Fibroblast of peridontal ligament (primary cell): Measurements from ENCODE around the gene OR7C2.
"Not testable (repeated sequence)": the region's sequence is repeated elsewhere in the genome, so short reads cannot be mapped to it uniquely, and the experiment has no call there.

Experiments used
- DNase-seq: peaks from one replicate; pipeline ENCODE4 v3.0.0-alpha.2; 2010; ENCODE audit errors: extremely low read depth

The OR7C2 gene

DNA sequence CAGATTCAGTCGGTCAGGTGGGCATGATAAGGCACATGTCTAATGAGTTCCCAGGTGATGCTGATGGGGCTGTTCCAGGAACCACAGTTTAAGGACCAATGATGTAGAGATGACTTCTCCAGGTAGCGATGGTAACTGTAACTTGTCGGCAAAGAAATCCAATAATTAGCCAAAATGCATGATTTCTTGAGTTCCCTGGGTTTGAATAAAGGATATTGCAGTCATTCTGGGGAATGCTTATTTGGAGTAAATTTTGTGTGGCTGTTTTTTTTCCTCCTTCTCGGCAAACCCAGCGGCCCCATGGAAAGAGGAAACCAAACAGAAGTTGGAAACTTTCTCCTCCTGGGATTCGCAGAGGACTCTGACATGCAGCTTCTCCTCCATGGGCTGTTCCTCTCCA, at the start of gene OR7C2:
Gene OR7C2, plus strand, starts transcription at position 301 of the 400 bp plus-strand sequence. Its CDS starts 0 bp downstream, at position 301.
- no peak for DNase-seq

DNA sequence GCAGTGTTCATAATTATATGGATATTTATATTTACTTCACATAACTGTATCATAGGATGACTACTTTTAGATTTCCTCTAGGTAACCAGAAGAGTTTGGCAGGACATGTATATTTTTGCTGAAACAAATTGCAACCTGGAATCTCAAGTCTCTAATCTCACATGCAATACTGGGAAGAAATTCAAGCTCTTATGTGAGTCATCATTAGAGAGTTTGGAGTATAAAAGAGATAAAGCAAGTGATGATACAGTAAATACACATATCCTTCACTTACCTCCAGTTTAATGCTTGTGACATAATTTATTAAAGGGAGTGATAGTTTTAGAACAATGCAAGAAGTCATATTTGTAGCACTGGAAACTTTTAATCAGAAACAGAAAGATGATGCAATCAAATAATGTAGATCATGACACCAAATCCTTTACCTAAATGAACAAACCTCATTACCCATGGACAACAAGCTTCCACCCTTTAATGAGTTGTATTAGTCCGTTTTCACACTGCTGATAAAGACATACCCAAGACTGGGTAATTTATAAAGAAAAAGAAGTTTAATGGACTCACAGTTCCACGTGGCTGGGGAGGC, 39.5 kb upstream of the OR7C2 start:
- no peak for DNase-seq

DNA sequence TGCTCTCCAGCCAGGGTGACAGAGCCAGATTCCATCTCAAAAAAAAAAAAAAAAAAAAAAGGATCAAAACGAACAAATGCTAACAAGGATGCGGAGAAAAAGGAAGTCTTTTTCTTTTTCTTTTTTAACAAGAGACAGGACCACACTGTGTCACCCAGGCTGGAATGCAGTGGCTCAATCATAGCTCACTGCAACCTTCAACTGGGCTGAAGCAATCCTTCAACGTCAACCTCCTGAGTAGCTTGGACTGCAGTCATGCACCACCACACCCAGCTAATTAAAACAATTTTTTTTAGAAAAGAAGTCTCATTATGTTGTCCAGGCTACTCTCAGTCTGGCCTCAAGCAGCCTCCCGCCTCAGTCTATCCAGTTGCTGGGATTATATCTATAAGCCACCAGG, 34.6 kb upstream of the OR7C2 start:
- no peak for DNase-seq

DNA sequence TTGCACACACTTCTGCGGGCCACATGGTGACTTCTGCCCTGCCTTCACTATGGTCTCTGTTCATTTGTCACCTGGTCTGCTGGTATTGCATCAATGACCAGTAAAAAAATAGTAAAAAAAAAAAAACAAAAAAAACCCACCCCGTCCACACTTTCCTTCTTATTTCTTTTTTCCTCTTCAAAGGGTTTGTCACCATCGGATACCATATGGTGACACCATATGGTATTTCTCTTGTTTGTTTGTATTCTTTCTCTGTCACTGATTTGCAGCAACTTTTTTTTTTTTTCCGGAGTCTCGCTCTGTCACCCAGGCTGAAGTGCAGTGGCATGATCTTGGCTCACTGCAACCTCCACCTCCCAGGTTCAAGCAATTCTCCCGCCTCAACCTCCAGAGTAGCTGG, 26.2 kb upstream of the OR7C2 start:
- DNase-seq: no peak

DNA sequence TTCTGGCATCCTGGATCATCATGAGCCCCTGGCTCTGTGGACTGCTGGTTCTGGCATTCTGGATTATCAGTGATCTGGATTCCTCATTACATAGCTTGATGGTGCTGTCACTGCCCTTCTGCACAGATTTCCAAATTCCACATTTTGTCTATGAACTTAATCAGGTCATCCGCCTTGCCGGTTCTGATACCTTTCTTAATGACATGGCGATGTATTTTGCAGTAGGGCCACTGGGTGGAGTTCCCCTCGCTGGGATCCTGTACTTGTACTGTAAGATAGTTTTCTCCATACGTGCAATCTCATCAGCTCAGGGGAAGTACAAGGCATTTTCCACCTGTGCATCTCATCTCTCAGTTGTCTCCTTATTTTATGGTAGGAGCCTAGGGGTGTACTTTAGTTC, 24.4 kb upstream of the OR7C2 start:
- no peak for DNase-seq

DNA sequence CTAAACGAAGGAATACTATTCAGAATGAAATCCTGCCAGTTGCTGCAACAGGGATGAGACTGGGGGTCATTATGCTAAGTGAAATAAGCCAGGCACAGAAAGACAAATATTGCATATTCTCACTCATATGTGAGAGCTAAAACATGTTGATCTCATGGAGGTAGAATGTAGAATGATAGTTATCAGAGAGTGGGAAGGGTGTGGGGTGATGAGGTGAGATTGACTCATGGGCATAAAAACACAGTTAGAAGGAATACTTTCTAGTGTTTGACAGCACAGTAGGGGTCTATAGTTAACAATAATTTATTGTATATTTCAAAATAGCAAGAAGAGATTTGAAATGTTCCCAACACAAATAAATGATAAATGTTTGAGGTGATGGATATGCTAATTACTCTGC, 7.8 kb upstream of the OR7C2 start:
- no peak for DNase-seq

DNA sequence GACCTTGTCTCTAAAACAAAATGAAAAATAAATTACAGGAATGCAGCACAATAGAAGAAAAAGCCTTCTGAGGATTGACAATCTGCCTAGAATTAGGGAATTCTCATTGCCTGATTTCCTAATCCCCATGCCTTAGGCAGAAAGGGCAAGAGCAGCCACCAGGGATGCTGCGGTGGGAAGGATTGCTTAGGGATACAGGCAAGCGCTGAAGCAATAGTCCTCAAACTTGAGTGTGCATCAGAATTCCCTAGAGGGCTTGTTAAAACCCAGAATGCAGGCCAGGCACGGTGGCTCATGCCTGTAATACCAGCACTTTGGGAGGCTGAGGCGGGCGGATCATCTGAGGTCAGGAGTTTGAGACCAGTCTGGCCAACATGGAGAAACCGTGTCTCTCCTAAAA, 1.0 kb upstream of the OR7C2 start:
- no peak for DNase-seq

DNA sequence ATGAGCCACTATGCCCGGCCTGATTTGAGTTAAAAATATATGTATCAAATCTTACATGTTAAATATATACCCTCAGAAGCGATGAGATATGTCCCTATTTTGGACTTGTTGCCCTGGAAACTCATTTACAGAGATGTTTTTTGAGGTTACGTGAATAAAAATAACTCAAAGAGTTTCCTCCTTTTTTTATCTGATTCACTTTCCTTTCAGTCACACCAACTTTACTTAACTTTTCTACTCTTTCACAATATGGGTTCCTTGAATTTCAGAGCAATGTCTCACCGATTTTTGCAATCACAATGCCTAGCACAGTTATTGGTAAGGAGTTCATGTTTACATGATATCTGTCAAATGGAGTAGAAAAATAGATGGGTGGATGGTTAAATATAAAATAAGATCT, 2.3 kb downstream of the OR7C2 start:
- DNase-seq: no peak

DNA sequence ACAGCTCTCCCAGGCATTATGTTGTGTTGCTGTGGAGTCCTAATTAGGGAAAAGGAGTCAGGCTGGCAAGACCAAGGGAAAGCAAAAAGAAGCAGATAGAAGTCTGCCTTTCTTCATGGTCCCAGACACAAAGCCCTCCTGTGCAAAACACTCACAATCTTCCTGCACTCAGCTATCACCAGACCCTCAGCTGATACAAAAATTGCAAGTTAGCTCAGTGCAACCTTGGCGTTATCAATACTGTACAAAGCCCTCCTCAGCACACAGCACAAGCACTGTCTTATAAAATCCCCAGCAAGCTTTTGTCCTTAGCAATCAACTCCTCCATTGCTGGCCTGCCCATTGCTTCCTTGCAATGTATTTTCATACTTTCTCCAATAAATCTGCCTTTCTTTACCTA, 3.2 kb downstream of the OR7C2 start:
- no peak for DNase-seq

DNA sequence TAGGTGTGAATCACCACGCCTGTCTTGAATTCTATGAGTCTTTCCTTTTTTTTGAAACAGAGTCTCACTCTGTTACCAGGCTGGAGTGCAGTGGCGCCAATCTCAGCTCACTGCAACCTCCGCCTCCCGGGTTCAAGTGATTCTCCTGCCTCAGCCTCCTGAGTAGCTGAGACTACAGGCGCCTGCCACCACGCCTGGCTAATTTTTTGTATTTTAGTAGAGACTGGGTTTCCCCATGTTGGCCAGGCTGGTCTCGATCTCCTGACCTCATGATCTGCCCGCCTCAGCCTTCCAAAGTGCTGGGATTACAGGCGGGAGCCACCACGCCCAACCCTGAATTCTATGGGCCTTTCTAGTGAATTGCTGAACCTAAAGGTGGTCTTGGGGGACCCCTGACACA, 8.1 kb downstream of the OR7C2 start:
- not testable (repeated sequence) for DNase-seq

DNA sequence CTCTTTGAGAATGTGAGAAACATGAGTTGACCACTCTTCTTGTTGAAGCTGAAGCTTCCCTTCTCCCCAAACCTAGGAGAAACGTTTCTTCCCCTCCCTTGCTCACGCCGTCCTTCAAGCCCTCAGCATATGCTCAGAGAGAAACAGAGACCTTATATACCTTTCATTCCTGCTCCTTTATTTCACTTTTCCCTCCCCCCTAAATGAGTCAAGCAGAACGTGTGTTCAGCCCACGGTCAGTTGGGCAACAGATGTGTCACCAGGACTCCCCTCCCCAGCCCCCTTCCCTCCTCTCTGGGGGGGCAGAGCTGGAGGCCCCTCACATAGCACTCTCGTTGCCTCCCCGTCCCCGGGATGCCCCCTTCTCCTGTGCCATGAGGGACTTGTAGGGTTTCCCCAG, 8.6 kb downstream of the OR7C2 start:
- DNase-seq: no peak

DNA sequence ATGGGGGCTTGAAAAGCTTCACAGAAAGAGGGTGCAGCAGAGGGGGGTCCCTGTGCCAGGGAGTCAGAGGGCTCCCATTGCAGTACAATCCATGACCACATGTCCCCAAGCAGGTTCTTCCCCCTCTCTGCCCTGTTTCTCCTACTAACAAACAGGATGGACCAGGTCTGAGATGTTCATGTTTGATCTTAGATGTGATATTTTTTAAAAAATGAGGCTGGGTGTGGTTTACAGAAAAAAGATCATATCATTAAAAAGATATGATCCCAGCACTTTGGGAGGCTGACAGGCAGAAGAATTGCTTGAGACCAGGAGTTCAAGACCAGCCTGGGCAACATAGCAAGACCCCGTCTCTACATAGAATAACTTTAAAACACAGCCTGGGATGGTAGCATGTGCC, 9.1 kb downstream of the OR7C2 start:
- DNase-seq: no peak

DNA sequence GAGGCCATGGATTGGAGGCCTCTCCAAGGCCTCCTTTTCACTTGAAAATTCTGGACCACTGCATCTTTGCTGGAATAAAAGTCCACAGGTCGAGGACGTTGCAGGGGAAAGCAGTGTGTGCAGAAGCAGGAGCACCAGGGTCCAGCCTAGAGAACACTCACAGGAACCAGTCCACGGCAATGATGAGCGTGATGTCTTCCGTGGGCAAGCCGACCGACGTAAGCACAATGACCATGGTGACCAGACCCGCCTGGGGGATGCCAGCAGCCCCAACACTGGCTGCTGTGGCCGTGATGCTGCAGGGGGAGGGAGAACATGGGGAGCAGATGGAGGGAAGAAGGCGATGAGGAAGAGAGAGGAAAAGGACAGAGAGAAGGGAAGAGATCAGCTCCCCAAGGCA, 11.5 kb downstream of the OR7C2 start:
- no peak for DNase-seq

DNA sequence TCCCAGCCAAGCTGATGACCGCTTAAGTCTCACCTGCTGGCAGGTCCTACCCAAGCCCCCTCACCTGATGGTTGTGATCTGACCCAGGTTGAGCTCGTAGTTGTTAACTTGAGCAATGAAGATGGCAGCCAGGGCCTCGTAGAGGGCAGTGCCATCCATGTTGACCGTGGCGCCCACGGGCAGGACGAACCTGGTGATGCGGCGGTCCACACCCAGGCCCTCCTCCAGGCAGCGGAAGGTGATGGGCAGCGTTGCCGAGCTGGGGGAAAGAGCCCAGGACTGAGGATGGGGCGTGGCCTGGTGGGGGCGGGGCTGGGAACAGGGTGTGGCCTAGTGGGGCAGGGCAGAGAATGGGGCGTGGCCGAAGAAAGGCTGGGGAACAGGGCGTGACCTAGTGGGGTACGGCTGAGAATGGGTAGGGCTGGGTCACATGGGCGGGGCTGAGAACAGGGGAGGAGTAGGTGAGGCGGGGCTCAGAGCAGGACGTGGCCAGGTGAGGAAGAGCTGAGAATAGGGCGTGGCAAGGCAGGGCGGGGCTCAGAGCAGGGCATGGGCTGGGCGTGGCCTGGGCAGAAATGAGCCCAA, 12.9 kb downstream of the OR7C2 start:
- no peak for DNase-seq

DNA sequence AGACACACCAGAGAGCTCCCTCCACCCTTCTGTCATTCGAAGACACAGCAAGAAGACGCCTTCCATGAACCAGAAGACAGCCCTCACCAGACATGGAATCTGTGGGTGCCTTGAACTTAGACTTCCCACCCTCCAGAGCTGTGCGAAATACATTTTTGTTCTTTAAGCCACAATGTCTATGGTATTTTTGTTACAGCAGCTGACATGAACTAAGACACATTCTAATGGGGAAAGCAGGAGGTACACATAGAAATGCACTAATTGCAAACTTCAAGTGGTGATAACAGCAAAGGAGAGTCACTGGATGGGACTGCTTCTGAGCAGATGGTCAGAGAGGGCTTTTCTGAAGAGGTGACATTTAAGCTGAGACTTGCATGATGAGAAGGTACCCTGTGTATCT, 16.2 kb downstream of the OR7C2 start:
- DNase-seq: no peak

DNA sequence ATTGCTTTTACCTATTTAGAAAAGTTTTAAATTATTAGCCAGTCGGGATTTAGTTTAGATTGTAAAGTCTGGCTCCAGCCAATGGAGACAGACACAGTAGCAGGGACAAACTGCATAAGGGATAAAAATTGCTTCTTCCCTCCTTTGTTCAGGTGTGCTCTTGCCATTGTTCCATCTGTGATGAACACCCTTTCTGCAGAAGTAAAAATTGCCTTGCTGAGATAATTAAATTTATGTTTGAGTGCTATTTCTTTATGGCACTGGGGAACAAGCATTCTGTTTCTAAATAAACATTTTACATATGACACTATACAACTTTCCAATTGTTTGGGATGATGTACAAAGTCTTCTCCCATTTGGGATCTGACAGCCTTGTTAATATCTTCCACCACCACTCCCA, 18.0 kb downstream of the OR7C2 start:
- DNase-seq: no peak

DNA sequence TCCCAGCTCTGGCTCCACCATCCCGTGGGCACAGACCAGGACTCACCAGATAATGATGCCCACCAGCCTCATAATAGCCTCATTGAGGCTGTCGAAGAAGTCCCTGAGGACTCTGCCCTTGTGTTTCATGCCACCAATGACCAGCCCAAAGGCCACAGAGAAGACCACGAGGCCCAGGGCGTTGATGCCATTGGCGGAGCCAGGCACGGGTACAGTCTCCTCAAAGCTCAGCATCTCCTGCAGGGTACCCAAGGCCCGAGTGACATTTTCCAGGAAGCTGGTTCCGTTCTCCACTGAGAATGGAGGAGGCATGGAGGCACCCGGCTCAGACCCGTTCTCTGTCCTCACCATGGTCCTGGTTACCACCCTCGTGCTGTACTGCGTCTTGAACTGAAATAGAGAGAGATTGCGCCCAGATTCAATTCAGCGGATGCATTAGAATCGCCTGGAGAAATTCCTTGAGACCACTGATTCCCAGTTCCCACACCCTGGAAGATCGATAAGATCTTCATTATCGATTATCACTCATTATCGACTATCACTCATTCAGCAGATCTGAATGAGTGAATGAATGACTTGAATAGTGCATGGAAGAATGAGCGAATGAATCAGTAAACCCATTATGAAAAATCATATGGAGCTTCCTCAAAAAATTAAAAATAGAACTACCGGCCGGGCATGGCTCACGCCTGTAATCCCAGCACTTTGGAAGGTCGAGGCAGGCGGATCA, 20.8 kb downstream of the OR7C2 start:
- DNase-seq: no peak

DNA sequence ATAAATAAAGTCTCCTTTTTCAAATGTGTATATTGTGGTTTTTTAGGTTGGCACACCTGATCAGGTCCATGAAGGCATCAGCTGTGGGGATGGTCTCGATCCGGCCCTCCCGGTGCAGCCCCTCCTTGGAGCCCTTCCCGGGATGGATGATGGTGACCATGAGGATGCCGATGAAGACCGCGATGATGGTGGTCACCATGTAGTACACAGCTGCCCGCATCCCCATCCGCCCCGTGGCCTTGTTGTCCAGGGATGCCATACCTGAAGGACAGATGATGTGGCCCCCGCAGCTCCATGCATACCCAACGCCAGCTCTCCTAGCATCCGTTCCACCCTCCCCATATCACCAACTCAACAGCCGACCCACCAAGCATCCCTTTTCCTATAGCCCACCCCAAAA, 27.0 kb downstream of the OR7C2 start:
- no peak for DNase-seq

DNA sequence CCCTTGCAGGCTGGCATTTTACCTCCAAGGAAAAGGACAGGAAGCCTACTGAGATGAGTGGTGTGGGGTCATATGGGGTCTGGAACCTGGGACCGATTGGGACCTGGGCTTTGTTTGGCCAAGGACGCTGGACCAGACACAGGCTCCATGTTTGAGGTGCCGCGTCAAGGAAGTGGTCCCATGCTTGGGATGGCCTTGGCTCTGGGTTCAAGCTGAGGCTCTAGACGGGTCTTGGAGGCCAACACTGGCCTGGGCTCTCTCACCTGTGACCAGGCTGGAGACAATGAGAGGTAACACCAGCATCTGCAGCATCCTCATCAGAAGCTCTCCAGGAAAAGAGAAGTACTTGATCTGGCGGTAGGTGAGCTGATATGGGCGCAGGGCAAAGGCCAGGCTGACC, 30.2 kb downstream of the OR7C2 start:
- DNase-seq: no peak

DNA sequence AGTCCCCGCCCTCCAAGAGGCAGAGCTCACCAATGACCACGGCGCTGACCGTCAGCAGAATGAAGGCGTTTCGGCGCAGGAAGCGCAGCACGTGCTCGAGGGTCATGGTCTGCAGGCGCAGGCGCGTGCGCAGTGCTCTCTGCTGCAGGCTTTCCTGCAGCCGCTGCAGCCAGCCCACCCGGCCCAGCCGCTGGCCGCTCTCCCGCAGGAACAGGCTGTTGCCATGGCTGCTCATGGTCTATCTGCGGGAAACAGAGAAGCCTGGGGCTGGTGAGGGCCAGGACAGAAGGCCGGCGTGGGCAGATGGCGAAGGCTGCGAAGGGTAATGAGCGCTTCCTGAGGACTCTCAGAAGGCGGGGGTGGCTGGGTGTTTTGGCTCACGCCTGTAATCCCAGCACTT, 31.4 kb downstream of the OR7C2 start:
- DNase-seq: no peak

DNA sequence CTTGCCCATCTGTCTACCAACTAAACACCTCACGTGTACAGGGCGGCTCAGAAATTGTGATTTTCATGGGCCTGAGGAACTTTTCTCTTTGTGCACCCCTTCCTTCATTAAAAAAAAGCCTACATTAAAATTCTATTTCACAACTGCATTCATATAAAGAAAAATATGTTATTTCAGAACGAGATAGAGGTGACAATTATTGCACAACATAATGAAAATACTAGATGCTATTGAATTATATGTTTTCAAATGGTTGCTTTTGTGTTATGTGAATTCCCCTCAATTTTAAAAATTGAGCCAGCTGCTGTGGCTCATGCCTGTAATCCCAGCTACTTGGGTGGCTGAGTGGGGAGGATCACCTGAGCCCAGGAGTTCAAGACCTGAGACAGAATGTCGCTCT, 33.2 kb downstream of the OR7C2 start:
- no peak for DNase-seq

DNA sequence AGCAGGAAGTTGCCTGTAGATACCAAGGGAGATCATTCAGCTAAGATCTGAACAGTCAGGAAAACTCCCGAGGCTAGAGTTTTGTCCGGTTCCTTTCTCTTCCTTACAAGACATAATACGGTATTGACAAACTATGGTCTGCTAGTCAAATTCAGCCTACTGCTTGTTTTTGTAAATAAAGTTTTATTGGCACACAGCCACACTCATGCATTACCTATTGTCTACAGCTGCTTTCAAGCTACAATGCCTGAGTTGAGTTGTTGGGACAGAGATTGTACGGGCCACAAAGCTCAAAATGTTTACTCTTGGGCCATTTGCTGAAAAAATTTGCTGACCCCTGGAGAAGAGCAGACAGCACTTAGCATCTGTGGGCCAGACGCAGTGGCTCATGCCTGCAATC, 35.8 kb downstream of the OR7C2 start:
- no peak for DNase-seq

DNA sequence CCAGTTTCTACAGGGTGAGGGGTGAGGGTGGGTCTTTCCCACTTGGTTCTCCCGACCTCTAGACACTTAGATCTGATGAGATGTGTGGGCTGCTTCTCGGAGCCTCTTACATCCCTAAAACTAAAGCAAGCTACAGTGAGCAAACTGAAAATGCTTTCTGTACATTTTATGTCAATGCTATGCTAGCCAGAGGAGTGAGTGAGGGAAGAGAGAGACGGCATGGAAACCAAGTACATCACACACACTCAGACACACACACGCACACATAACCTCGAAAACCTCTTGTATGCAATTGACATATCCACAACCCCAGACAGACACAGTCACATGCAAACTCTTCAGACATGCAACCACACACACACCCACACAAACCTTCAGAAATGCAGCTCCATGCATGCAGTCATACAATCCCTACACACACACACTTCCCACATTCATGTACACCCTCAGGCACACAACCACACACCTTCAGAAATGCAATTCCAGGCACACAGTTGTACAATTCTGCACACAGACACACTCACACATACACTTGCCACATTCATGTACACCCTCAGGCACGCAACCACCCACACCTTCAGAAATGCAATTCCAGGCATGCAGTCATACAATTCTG, 37.0 kb downstream of the OR7C2 start:
- DNase-seq: no peak
